Left ventricle myocardium superior (tissue), 1 donor: ENCODE data around the gene NHS. TPM values are rescaled to one million over a fixed set of nuclear protein-coding genes. Genes with fewer than 3 reads are reported as not detected.

Experiments
- ATAC-seq: fragments of 200-7000 bp; cut with Tn5 transposase; one replicate; pipeline ENCODE4 v1.9.1; 2020; ENCODE audit warnings: mild to moderate bottlenecking, moderate library complexity
- DNase-seq: peaks from one replicate; pipeline ENCODE4 v3.0.0-alpha.2; 2020
- intact Hi-C: fragments of 100-400 bp; cut with micrococcal nuclease; formaldehyde crosslinking; loops from one replicate; pipeline ENCODE4 v1.11.0; 2022
- long read RNA-seq: library from polyadenylated mRNA; unstranded; transcript quantifications from one replicate; pipeline ENCODE4 v2.0.0, GENCODE V29; 2021
- total RNA-seq: library from RNA; stranded (reverse); fragmentation: NEBNext Ultra II Directional; extraction: Animal tissue kit (Norgen Biotek cat#: 25700); gene quantifications from one replicate; pipeline ENCODE4 v1.2.1, GENCODE V29; 2021
- donor health status: DM: no; HTN: yes; CAD: no; lungs with severe emphysema.

Gene NHS
- total RNA-seq = 1.9 TPM
- long read RNA-seq = 0 reads

- peak; percentile 91 for ATAC-seq
- intact Hi-C loops = no loop called here
- DNase-seq = peak; percentile 76
Observed at GRCh38 chrX:17374619-17375366, at the start of gene NHS. Gene NHS (plus strand): TSS chrX:17375200. CDS start chrX:17375758, 558 bp downstream.

- no peak for ATAC-seq
- intact Hi-C loops = no loop called here
- no peak for DNase-seq
Observed at GRCh38 chrX:17328837-17329236, 46.2 kb upstream of the NHS start.

- no peak for DNase-seq
- intact Hi-C loops = no loop called here
- no peak for ATAC-seq
Observed at GRCh38 chrX:17336377-17336776, 38.6 kb upstream of the NHS start.

GRCh38 chrX:17355976-17356375, 19.0 kb upstream of the NHS start:
- intact Hi-C loops = no loop called here
- DNase-seq = no peak

GRCh38 chrX:17359500-17359899, 15.5 kb upstream of the NHS start:
- ATAC-seq = no peak
- DNase-seq = no peak

More at GRCh38 chrX:17355976-17356375, 19.0 kb upstream of the NHS start:
- no peak for ATAC-seq

GRCh38 chrX:17361620-17362019, 13.4 kb upstream of the NHS start:
- intact Hi-C loops = no loop called here
- ATAC-seq = no peak
- no peak for DNase-seq

More at GRCh38 chrX:17359500-17359899, 15.5 kb upstream of the NHS start:
- intact Hi-C loops = no loop called here

- intact Hi-C loops = no loop called here
- DNase-seq = no peak
- no peak for ATAC-seq
Observed at GRCh38 chrX:17368002-17368401, 7.0 kb upstream of the NHS start.

- no peak for DNase-seq
- ATAC-seq = no peak
- intact Hi-C loops = no loop called here
Observed at GRCh38 chrX:17369309-17369708, 5.7 kb upstream of the NHS start.

GRCh38 chrX:17370191-17370590, 4.8 kb upstream of the NHS start:
- DNase-seq = no peak
- intact Hi-C loops = no loop called here
- ATAC-seq = no peak

GRCh38 chrX:17372052-17372451, 2.9 kb upstream of the NHS start:
- ATAC-seq (no peak), DNase-seq (no peak)
- intact Hi-C loops = no loop called here

- DNase-seq (peak; percentile 36), ATAC-seq (peak; percentile 46)
- intact Hi-C loops = no loop called here
Observed at GRCh38 chrX:17373337-17373736, 1.7 kb upstream of the NHS start.

GRCh38 chrX:17375367-17375636, 302 bp downstream of the NHS start:
- intact Hi-C loops = no loop called here
- DNase-seq (no peak), ATAC-seq (peak; percentile 6)

GRCh38 chrX:17375637-17376430, 834 bp downstream of the NHS start:
- DNase-seq (peak; percentile 53), ATAC-seq (peak; percentile 61)
- intact Hi-C loops = no loop called here

- DNase-seq (peak; percentile 22), ATAC-seq (no peak)
- intact Hi-C loops = no loop called here
Observed at GRCh38 chrX:17376431-17377077, 1.6 kb downstream of the NHS start.

- intact Hi-C loops = no loop called here
- peak; percentile 30 for ATAC-seq
- DNase-seq = peak; percentile 46
Observed at GRCh38 chrX:17377091-17377717, 2.2 kb downstream of the NHS start.

GRCh38 chrX:17377795-17378194, 2.8 kb downstream of the NHS start:
- intact Hi-C loops = no loop called here
- DNase-seq (no peak), ATAC-seq (no peak)

GRCh38 chrX:17380221-17380620, 5.2 kb downstream of the NHS start:
- ATAC-seq (no peak), DNase-seq (no peak)
- intact Hi-C loops = no loop called here

GRCh38 chrX:17390419-17390850, 15.4 kb downstream of the NHS start:
- intact Hi-C loops = no loop called here
- DNase-seq (no peak), ATAC-seq (no peak)

- DNase-seq (no peak), ATAC-seq (no peak)
- intact Hi-C loops = no loop called here
Observed at GRCh38 chrX:17395154-17395553, 20.2 kb downstream of the NHS start.

GRCh38 chrX:17397074-17397473, 22.1 kb downstream of the NHS start:
- no peak for ATAC-seq
- DNase-seq = no peak
- intact Hi-C loops = no loop called here
